Measurements from ENCODE around the gene OR1E1.
"Not testable (repeated sequence)": the region's sequence is repeated elsewhere in the genome, so short reads cannot be mapped to it uniquely, and the experiment has no call there.

OR1E1 gene

GRCh38 chr17:3398310-3398709, at the start of gene OR1E1:
OR1E1 (minus strand) TSS chr17:3398410; CDS start chr17:3398410, 0 bp downstream.
- DNase-seq (ENCODE audit: low read depth in 2 of 3, low spot score in 1 of 3): no peak

GRCh38 chr17:3447625-3448024, 49.4 kb upstream of the OR1E1 start:
- no peak for DNase-seq (ENCODE audit: low read depth in 2 of 3, low spot score in 1 of 3)

GRCh38 chr17:3440451-3440850, 42.2 kb upstream of the OR1E1 start:
- DNase-seq (ENCODE audit: low read depth in 2 of 3, low spot score in 1 of 3): no peak

GRCh38 chr17:3438368-3438767, 40.2 kb upstream of the OR1E1 start:
- DNase-seq (ENCODE audit: low read depth in 2 of 3, low spot score in 1 of 3): no peak

- no peak for DNase-seq (ENCODE audit: low read depth in 2 of 3, low spot score in 1 of 3)
Observed at GRCh38 chr17:3433741-3434140, 35.5 kb upstream of the OR1E1 start, which contains the start of gene OR1E2. OR1E2 (minus strand) TSS chr17:3433841; CDS start chr17:3433841, 0 bp downstream.

- peak in 1 of 3 donors; percentile 0 for DNase-seq (ENCODE audit: low read depth in 2 of 3, low spot score in 1 of 3)
Observed at GRCh38 chr17:3433215-3433614, 35.0 kb upstream of the OR1E1 start.

GRCh38 chr17:3418222-3418621, 20.0 kb upstream of the OR1E1 start:
- no peak for DNase-seq (ENCODE audit: low read depth in 2 of 3, low spot score in 1 of 3)

GRCh38 chr17:3415610-3416009, 17.4 kb upstream of the OR1E1 start:
- DNase-seq (ENCODE audit: low read depth in 2 of 3, low spot score in 1 of 3): no peak

- DNase-seq (ENCODE audit: low read depth in 2 of 3, low spot score in 1 of 3): not testable (repeated sequence)
Observed at GRCh38 chr17:3412216-3412615, 14.0 kb upstream of the OR1E1 start.

- DNase-seq (ENCODE audit: low read depth in 2 of 3, low spot score in 1 of 3): no peak
Observed at GRCh38 chr17:3411070-3411469, 12.9 kb upstream of the OR1E1 start, which contains the start of gene OR3A3. OR3A3 (plus strand) TSS chr17:3411370.

GRCh38 chr17:3403856-3404255, 5.6 kb upstream of the OR1E1 start:
- DNase-seq (ENCODE audit: low read depth in 2 of 3, low spot score in 1 of 3): not testable (repeated sequence)

GRCh38 chr17:3401786-3402185, 3.6 kb upstream of the OR1E1 start:
- no peak for DNase-seq (ENCODE audit: low read depth in 2 of 3, low spot score in 1 of 3)

GRCh38 chr17:3400055-3400454, 1.8 kb upstream of the OR1E1 start:
- no peak for DNase-seq (ENCODE audit: low read depth in 2 of 3, low spot score in 1 of 3)

- peak in 1 of 3 donors; percentile 3 for DNase-seq (ENCODE audit: low read depth in 2 of 3, low spot score in 1 of 3)
Observed at GRCh38 chr17:3397801-3398200, 409 bp downstream of the OR1E1 start.

- DNase-seq (ENCODE audit: low read depth in 2 of 3, low spot score in 1 of 3): no peak
Observed at GRCh38 chr17:3389791-3390190, 8.4 kb downstream of the OR1E1 start.

GRCh38 chr17:3385869-3386816, 12.1 kb downstream of the OR1E1 start, which contains the start of gene OR3A2:
OR3A2 (minus strand) TSS chr17:3386308.
- DNase-seq (ENCODE audit: low read depth in 2 of 3, low spot score in 1 of 3): peak in 1 of 3 donors; percentile 38

- no peak for DNase-seq (ENCODE audit: low read depth in 2 of 3, low spot score in 1 of 3)
Observed at GRCh38 chr17:3381957-3382356, 16.3 kb downstream of the OR1E1 start.

- no peak for DNase-seq (ENCODE audit: low read depth in 2 of 3, low spot score in 1 of 3)
Observed at GRCh38 chr17:3378321-3378720, 19.9 kb downstream of the OR1E1 start.

GRCh38 chr17:3371167-3371566, 27.0 kb downstream of the OR1E1 start:
- not testable (repeated sequence) for DNase-seq (ENCODE audit: low read depth in 2 of 3, low spot score in 1 of 3)
